ENCODE results near the gene TRAPPC3L.

DNA sequence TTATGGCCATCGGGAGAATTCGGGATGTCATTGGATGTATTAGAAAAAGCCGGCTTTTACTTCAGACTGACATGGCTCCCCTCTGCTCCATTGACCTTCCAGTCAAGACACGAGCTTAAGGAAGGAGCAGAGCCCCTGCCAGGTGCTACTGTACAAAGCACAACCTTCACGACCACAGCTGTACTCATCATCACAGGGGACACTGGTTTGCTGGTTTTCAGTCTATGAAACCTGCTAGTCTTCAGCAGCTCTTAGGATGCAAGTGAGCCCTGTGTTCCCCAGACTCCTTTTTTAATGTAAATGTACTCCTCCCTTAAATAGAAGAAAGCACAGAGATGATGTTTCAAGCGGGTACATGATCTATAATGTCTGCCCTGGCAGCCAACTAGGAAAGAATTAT is 1.9 kb upstream of the TRAPPC3L start:
- no peak for TF ChIP-seq EZH2 (IDR thresholded peaks at IDR 0.05)
- TF ChIP-seq POLR2AphosphoS5 (IDR thresholded peaks at IDR 0.05; ENCODE audit: borderline replicate concordance, low read depth, low read length) = no peak

All from SK-N-MC (cell line).